ENCODE results near the gene AP5B1.
A peak's percentile ranks its signal among the peaks of the same experiment; 100 is the strongest.
"Not testable (repeated sequence)": the region's sequence is repeated elsewhere in the genome, so short reads cannot be mapped to it uniquely, and the experiment has no call there.

The AP5B1 gene

DNA sequence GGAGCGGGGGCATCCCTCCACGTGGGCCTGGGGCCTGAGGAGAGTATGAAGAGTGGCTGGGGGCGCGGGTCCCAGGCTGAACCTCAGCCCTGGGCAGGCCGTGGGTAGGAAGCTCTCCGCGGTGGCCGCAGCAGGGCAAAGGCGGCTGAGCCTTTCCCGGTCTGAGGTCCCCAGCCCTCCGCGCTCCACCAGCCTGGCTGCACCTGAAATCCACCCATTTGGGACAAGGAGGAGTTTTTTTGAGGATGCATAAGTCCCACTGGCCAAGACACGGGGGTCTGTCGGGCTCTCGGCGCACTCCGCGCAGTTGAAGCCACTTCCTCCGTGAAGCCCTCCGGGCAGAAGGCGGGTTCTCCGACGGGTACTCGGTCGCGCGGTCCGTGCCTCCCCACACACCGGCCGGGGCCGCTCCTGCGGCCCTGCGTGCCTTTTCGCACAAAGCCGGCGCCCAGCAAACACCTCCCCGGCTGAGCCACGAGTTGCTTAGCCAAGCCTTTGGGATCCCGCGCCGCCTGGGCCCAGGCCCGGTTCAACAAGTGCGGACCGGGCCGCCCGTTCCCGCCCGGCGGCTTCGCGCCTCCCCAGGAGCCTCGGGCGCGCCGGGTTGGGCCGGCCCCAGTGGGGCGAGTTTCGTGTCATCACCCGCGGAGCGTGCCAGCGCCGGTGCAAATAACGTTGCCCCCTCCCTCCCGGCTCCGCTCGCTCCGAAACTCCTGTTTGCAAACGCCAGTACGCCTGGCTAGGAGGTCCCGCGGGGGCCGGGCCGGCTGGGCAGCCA, 5.4 kb upstream of the AP5B1 start:
- no peak for DNase-seq (ENCODE audit: low spot score)

- no peak for DNase-seq (ENCODE audit: low spot score)
Observed at GRCh38 chr11:65785319-65786007, 4.7 kb upstream of the AP5B1 start.

GRCh38 chr11:65782816-65783228, 2.0 kb upstream of the AP5B1 start:
- DNase-seq (ENCODE audit: low spot score) = no peak

- no peak for DNase-seq (ENCODE audit: low spot score)
Observed at GRCh38 chr11:65781962-65782815, 1.4 kb upstream of the AP5B1 start.

DNA sequence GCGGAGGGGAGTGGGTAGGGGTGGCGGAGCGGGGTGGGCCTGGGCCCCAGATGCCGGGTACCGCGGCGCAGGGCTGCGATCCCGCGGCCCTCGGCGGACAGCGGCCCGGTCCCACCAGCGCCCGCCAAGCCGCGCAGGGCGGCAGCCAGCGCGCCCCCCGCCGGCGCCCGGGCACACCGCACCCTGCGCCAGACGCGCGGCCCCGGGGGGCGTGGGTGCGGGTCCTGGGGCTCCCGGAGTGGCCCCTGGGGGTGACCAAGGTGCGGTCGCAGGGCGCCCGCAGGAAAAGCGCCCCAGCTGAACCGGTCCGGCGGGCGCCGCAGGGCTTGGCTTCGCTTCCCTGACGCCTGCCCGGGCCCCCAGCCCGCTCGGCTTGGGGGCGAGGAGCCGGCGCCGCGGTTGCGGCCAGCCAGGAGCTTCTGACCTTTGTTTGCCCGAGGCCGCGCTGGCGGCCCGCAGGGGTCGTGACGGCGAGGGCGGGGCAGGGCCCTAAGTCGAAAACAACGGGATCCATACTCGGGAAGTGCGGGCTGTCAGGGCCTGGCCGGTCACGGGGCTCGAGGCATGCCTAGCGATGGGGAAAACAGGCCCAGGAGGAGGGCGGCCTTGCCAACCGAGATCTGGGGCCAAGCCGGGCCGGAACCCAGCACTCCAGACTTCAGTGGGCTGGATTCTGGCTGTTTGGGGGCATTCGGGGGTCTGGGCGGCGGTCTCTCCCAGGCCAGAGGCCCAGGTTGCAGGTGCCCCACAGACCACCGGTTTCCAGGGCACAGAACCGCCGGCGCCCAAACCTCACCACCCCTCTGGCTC, 581 bp upstream of the AP5B1 start:
- no peak for DNase-seq (ENCODE audit: low spot score)

GRCh38 chr11:65779919-65780769, 632 bp downstream of the AP5B1 start:
- peak; percentile 74 for DNase-seq (ENCODE audit: low spot score)

- DNase-seq (ENCODE audit: low spot score) = no peak
Observed at GRCh38 chr11:65779669-65779918, 1.2 kb downstream of the AP5B1 start.

- no peak for DNase-seq (ENCODE audit: low spot score)
Observed at GRCh38 chr11:65778901-65779668, 1.7 kb downstream of the AP5B1 start.

DNA sequence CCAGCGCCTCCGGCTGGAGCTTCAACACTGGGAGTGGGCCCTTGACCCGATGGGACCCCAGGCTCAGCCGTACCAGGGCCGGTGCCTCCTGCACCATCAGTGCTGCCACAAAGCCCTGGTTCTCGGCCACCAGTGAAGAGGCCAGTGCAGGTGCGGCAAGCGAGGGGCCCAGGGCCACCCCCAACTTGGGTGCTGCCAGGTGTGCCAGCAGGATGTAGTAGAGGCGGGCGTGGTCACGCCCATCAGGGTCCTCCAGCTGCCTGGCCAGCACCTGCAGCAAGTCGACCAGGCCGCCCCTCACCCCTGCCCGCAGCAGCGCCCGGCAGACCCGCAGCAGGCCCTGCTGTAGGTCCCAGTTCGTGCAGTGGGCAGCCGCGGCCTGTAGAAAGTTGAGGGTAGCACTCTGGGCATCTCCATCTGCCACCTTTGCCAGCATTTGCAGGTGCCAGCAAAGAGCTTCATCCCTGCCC, 2.3 kb downstream of the AP5B1 start:
- DNase-seq (ENCODE audit: low spot score) = no peak

GRCh38 chr11:65777821-65778361, 2.9 kb downstream of the AP5B1 start:
- no peak for DNase-seq (ENCODE audit: low spot score)

DNA sequence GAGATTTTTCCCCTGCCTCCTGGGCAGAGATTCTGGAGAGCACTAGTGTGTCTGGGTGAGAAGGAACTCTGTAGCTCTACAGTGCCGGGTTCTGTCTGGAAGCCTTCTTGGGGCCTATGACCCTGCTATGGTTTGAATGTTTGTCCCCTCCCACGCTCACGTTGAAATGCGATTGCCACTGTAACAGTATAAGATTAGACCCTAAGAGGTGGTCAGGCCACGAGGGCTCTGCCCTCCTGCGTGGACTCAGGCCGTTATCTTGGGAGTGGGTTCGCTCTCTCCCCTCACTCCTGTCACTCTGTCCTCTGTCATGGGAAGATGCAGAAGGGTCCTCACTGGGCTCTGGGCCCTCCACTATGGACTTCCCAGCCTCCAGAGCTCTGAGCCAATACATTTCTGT, 3.5 kb downstream of the AP5B1 start:
- no peak for DNase-seq (ENCODE audit: low spot score)

- DNase-seq (ENCODE audit: low spot score) = no peak
Observed at GRCh38 chr11:65776710-65777141, 4.0 kb downstream of the AP5B1 start.

GRCh38 chr11:65776196-65776595, 4.6 kb downstream of the AP5B1 start:
- DNase-seq (ENCODE audit: low spot score) = no peak

GRCh38 chr11:65774525-65775306, 6.1 kb downstream of the AP5B1 start:
- DNase-seq (ENCODE audit: low spot score) = no peak

DNA sequence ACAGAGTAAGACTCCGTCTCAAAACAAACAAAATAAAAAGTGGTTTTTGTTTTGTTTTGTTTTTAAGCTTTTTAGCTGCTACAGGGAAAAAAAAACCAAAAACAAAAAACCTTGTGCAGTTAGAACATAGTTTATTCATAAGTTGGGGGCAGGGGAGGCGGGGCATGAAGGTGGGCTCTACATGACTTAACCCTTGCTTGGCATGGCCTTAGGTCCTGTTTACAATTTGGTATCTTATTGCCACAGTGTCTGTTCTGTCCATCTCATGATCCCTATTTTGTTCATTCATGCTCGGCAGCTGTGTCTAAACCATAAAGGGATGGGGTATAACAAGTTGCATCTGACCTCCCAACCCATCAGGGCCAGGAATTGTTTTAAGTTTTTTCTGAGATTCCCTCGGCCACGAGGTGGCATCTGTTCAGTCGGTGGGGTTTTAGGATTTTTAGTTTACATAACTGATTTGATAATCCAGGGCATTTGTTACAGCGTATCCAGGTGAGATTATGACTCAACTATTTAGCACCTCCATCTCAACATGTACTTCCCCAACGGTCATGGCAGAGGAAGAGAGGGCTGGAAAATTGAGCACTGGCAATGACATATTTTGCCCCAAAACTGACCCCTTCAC, 6.9 kb downstream of the AP5B1 start:
- DNase-seq (ENCODE audit: low spot score) = no peak

DNA sequence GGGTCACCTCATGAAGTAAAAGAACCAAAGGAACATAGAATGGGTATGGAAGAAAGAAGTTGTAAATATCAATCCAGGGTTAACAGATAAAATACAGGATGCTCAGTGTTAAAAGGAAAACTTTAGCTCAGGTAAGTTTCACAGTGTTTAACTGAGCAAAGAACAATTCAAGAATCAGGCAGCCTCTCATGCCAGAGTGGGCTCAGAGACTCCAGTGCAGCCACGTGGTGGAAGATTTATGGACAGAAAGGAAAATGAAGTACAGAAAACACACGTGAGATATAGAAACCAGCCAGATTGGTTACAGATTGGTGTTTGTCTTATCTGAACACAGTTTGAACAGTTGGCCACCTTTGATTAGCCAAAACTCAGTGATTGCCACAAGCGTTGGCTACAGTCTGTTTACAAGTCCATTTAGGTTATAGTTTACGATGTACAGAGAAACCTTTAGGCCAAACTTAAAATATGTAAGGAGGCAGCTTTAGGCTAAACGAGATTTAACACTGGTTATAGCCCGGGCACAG, 9.1 kb downstream of the AP5B1 start:
- no peak for DNase-seq (ENCODE audit: low spot score)

GRCh38 chr11:65770951-65771567, 9.7 kb downstream of the AP5B1 start:
- no peak for DNase-seq (ENCODE audit: low spot score)

- not testable (repeated sequence) for DNase-seq (ENCODE audit: low spot score)
Observed at GRCh38 chr11:65767806-65768205, 13.0 kb downstream of the AP5B1 start.
